GM21381 (cell line): Measurements from ENCODE around the gene ZMYND10.

Experiments used
- ATAC-seq: cut with Tn5 transposase; IDR thresholded peaks from one replicate; pipeline ENCODE4 v1.9.1; 2021; ENCODE audit warnings: mild to moderate bottlenecking, moderate library complexity; ENCODE audit not compliant: unreplicated experiment

ZMYND10 gene

DNA sequence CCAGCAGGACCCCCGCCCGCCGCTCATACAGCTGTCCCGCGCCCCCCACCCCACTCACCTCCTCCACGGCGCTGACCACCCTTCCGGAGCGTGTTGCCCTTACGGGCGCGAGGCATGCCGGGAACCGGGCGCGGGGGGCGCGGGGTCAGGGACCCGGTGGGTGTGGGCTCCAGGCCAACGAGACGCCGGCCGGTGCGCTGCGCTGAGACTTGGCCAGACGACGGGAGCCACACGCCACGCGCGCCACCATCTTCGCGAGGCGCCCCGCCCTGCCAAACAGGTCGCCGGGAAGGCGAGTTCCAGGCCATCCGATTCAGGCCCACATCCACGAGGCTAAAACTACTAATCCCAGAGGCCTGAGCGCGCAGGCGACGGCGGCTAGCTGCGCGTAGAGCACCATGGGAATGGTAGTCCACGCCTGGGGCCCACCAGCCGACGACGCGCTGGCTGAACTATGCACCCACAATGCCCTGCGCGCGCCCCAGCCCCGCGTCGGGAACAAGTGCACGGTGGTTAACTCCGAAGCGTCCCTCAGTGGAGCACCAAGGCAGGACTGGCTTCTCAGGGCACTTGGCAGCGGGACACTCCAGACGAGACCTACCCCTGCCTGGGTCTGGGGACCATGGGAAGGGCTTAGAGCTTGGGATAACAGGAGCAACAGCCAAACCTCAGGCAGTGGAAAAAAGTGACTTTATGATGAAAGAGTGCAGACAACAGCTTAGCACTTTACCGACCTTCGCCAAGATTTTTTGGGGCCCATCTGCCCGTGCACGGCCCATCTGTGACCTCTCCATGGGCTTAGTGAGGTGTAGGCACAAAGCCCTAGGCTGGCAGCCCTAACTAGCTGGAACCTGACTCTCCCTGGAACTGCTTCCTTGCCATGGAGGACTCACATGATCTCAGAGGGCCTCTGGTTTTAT is 53.1 kb downstream of the ZMYND10 start, which contains the start of gene IFRD2:
IFRD2 (minus strand) TSS at position 271 of the 920 bp plus-strand sequence; CDS start at position 116, 155 bp downstream.
- ATAC-seq = peak; percentile 92
